K562 (cell line): ENCODE measurements around the gene OR2B6. TPM values are rescaled to one million over a fixed set of nuclear protein-coding genes. Genes with fewer than 3 reads are reported as not detected.

Experiments used
- AFF1 ChIP-seq, 2 experiments: fragments of 450-650 bp; IDR thresholded peaks; 2 replicates each; pipeline ENCODE4 v1.6.1; 2018; ENCODE audit warnings: mild to moderate bottlenecking in 2 of 2, low read depth in 1 of 2; ENCODE audit not compliant: partially characterized antibody in 2 of 2
- DPF2 ChIP-seq: fragments of 450-650 bp; IDR thresholded peaks from 2 replicates; pipeline ENCODE4 v1.6.1; 2016
- EHMT2 ChIP-seq: fragments of 450-650 bp; IDR thresholded peaks from 2 replicates; pipeline ENCODE4 v1.6.1; 2018; ENCODE audit warnings: antibody characterized with exemption
- ESRRA ChIP-seq: fragments of 450-650 bp; IDR thresholded peaks from 2 replicates; pipeline ENCODE4 v1.6.1; 2014; ENCODE audit warnings: low read depth, mild to moderate bottlenecking, moderate library complexity, borderline replicate concordance
- JUN ChIP-seq, 2 experiments: sonication (generic) in 1 of 2; formaldehyde crosslinking in 1 of 2; IDR thresholded peaks; 2 replicates each; pipeline versions ENCODE4 v1.6.1 to v1.8.0; 2012 to 2022; ENCODE audit warnings: borderline replicate concordance in 2 of 2, mild to moderate bottlenecking in 2 of 2, improper control_type of control experiment in 1 of 2, low read depth in 1 of 2, low read length in 1 of 2, missing genetic modification reagents in 1 of 2
- MTA2 ChIP-seq: fragments of 450-650 bp; IDR thresholded peaks from 2 replicates; pipeline ENCODE4 v1.6.1; 2016; ENCODE audit warnings: low read depth
- NFIX ChIP-seq: fragments of 250-450 bp; sonication (Bioruptor Pico); IDR thresholded peaks from 2 replicates; pipeline ENCODE4 v1.4.0; 2020; ENCODE audit warnings: low read depth, mild to moderate bottlenecking, moderate library complexity
- PML ChIP-seq: IDR thresholded peaks from 2 replicates; pipeline ENCODE4 v1.6.1; 2012; ENCODE audit warnings: low read length, inconsistent platforms
- SMARCA4 ChIP-seq: fragments of 450-650 bp; IDR thresholded peaks from 2 replicates; pipeline ENCODE4 v1.6.1; 2016
- SNIP1 ChIP-seq: fragments of 450-650 bp; IDR thresholded peaks from 2 replicates; pipeline ENCODE4 v1.7.1; 2017; ENCODE audit warnings: low read depth, mild to moderate bottlenecking
- ZC3H11A ChIP-seq: IDR thresholded peaks from 2 replicates; pipeline ENCODE4 v1.6.1; 2012; ENCODE audit warnings: low read depth, low read length, improper control_type of control experiment
- ZNF134 ChIP-seq: fragments of 250-450 bp; sonication (Bioruptor Pico); conservative IDR thresholded peaks from 2 replicates; pipeline ENCODE4 v1.4.0; 2020
- ZNF175 ChIP-seq: fragments of 200-800 bp; sonication (Bioruptor generic); IDR thresholded peaks from 2 replicates; pipeline ENCODE4 v1.6.1; 2016; ENCODE audit warnings: low read depth, mild to moderate bottlenecking, missing genetic modification characterization, missing compliant biosample characterization
- ZNF41 ChIP-seq: fragments of 250-450 bp; sonication (Bioruptor Pico); conservative IDR thresholded peaks from 2 replicates; pipeline ENCODE4 v1.4.0; 2020; ENCODE audit warnings: mild to moderate bottlenecking
- polyA plus RNA-seq, 8 experiments: library from polyadenylated mRNA; depleted of rRNA in 4 of 8; stranded (reverse) in 5 of 8; unstranded in 3 of 8; fragments of >200 nt; fragmentation: Nextera tagmentation in 2 of 8; fragmentation: Illumina TruSeq in 1 of 8; extraction: Ambion mirVana in 2 of 8; extraction: Trizol in 1 of 8; gene quantifications; 2 replicates each; pipeline versions ENCODE4 v1.2.1 to v1.2.3, GENCODE V29; 2011 to 2014; ENCODE audit warnings: inconsistent platforms in 1 of 8, missing spikeins in 1 of 8
- total RNA-seq, 7 experiments: library from RNA; depleted of rRNA in 6 of 7; stranded (reverse); fragments of >200 nt in 6 of 7; fragmentation: Illumina TruSeq in 2 of 7; extraction: Trizol in 2 of 7; gene quantifications; 2 replicates each; pipeline versions ENCODE4 v1.2.1 to v1.2.3, GENCODE V29; 2011 to 2021; ENCODE audit warnings: low replicate concordance in 1 of 7
- TF ChIP-seq, protein P1 (sequence below): fragments of 450-650 bp; IDR thresholded peaks from 2 replicates; pipeline ENCODE4 v1.6.1; 2016; ENCODE audit warnings: mild to moderate bottlenecking
- TF ChIP-seq, protein P2 (sequence below): fragments of 450-650 bp; conservative IDR thresholded peaks from 2 replicates; pipeline ENCODE4 v1.6.1; 2016; ENCODE audit warnings: missing genetic modification characterization, low read depth, mild to moderate bottlenecking, missing compliant biosample characterization, moderate library complexity
- TF ChIP-seq, protein P3 (sequence below), 2 experiments: fragments of 450-650 bp in 1 of 2; sonication (generic) in 1 of 2; formaldehyde crosslinking in 1 of 2; IDR thresholded peaks in 1 of 2; conservative IDR thresholded peaks in 1 of 2; 2 replicates each; pipeline versions ENCODE4 v1.6.1 to v1.8.1; 2016 to 2023; ENCODE audit warnings: mild to moderate bottlenecking in 2 of 2, moderate library complexity in 2 of 2, inconsistent platforms in 1 of 2, missing genetic modification reagents in 1 of 2
- TF ChIP-seq, protein P4 (sequence below): fragments of 250-450 bp; sonication (Bioruptor Pico); IDR thresholded peaks from 2 replicates; pipeline ENCODE4 v1.5.1; 2021; ENCODE audit warnings: mild to moderate bottlenecking

The OR2B6 gene
- total and polyA plus RNA-seq, 9 of the 15 experiments (the other 6 are each of a cell fraction or from before 2014, with no cell fraction given), result 1.9 to 18.7 (median 4.4) TPM

DNA sequence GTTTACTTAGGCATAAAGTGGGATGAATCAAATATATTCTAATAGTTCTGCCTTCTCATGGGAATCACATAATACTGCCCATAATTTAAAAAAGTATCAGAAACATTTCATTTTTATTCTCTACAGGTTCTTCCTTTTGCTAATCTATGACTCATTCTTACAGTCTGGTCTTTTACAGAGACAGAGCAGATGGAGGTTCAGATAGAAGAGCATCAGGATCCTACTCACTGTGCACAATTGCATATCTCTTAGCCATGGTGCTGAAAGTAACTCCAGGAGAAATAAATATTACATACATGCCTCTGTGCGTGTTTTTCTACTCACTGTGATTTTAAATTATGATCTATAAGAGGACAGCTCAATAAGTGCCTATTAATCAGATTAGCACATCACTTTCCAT is 16.3 kb upstream of the OR2B6 start (continued):
- TF ChIP-seq, protein P1, sequence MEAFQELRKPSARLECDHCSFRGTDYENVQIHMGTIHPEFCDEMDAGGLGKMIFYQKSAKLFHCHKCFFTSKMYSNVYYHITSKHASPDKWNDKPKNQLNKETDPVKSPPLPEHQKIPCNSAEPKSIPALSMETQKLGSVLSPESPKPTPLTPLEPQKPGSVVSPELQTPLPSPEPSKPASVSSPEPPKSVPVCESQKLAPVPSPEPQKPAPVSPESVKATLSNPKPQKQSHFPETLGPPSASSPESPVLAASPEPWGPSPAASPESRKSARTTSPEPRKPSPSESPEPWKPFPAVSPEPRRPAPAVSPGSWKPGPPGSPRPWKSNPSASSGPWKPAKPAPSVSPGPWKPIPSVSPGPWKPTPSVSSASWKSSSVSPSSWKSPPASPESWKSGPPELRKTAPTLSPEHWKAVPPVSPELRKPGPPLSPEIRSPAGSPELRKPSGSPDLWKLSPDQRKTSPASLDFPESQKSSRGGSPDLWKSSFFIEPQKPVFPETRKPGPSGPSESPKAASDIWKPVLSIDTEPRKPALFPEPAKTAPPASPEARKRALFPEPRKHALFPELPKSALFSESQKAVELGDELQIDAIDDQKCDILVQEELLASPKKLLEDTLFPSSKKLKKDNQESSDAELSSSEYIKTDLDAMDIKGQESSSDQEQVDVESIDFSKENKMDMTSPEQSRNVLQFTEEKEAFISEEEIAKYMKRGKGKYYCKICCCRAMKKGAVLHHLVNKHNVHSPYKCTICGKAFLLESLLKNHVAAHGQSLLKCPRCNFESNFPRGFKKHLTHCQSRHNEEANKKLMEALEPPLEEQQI, result no peak
- TF ChIP-seq ESRRA (no peak), SMARCA4 (peak; percentile 91), ZNF41 (CRISPR knock-in tag) (no peak), EHMT2 (peak; percentile 98), ZC3H11A (no peak), ZNF134 (CRISPR knock-in tag) (no peak), NFIX (no peak), SNIP1 (no peak), MTA2 (peak; percentile 65), PML (peak; percentile 70), ZNF175 (CRISPR knock-in tag) (no peak), DPF2 (peak; percentile 91), JUN (IDR thresholded peaks at IDR 0.05; ENCODE audit: borderline replicate concordance, low read depth, low read length) (peak; percentile 79), JUN (CRISPR knock-in tag; IDR thresholded peaks at IDR 0.05; ENCODE audit: borderline replicate concordance) (no peak), AFF1 (IDR thresholded peaks at IDR 0.05; ENCODE audit: low read depth in 1 of 2, partially characterized antibody in 2 of 2) (peak in 1 of 2 experiments; percentile 30)
- TF ChIP-seq, protein P2, sequence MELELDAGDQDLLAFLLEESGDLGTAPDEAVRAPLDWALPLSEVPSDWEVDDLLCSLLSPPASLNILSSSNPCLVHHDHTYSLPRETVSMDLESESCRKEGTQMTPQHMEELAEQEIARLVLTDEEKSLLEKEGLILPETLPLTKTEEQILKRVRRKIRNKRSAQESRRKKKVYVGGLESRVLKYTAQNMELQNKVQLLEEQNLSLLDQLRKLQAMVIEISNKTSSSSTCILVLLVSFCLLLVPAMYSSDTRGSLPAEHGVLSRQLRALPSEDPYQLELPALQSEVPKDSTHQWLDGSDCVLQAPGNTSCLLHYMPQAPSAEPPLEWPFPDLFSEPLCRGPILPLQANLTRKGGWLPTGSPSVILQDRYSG (tag), result no peak
- TF ChIP-seq, protein P3, sequence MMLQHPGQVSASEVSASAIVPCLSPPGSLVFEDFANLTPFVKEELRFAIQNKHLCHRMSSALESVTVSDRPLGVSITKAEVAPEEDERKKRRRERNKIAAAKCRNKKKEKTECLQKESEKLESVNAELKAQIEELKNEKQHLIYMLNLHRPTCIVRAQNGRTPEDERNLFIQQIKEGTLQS (IDR thresholded peaks at IDR 0.05), result peak; percentile 87
- TF ChIP-seq, protein P3 (CRISPR knock-in tag; conservative IDR thresholded peaks at IDR 0.05), result no peak
- TF ChIP-seq, protein P4, sequence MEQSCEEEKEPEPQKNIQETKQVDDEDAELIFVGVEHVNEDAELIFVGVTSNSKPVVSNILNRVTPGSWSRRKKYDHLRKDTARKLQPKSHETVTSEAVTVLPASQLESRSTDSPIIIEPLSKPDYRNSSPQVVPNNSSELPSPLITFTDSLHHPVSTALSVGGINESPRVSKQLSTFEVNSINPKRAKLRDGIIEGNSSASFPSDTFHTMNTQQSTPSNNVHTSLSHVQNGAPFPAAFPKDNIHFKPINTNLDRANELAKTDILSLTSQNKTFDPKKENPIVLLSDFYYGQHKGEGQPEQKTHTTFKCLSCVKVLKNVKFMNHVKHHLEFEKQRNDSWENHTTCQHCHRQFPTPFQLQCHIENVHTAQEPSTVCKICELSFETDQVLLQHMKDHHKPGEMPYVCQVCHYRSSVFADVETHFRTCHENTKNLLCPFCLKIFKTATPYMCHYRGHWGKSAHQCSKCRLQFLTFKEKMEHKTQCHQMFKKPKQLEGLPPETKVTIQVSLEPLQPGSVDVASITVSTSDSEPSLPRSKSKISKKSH (CRISPR knock-in tag), result no peak
